HepG2 (cell line): Measurements from ENCODE around the gene TEC. TPM values are rescaled to one million over a fixed set of nuclear protein-coding genes. Genes with fewer than 3 reads are reported as not detected.

ENCODE experiments used
- ATAC-seq: fragments of 200-7000 bp; cut with Tn5 transposase; 3 replicates; pipeline ENCODE4 v1.9.1; 2020; ENCODE audit warnings: mild to moderate bottlenecking, moderate library complexity
- BruUV-seq: library from RNA; stranded (reverse); fragments of 400-500 nt; replicated peaks from 2 replicates; lab custom pipeline; 2021; lab: Mats Ljungman, UMichigan
- CTCF ChIA-PET: fragments of 300-600 bp; formaldehyde crosslinking; extraction: SDS; loops from one replicate; lab custom pipeline; 2021; ENCODE audit warnings: low total read pairs, inconsistent platforms, low intra/inter-chr PET ratio; lab: Yijun Ruan, JAX
- POLR2A ChIA-PET: fragments of 350-600 bp; sonication (Branson Sonifier 250); formaldehyde crosslinking; loops from one replicate; lab custom pipeline; 2020; ENCODE audit warnings: antibody characterized with exemption, inconsistent platforms; lab: Yijun Ruan, JAX
- DNase-seq: peaks from one replicate; pipeline ENCODE4 v3.0.0-alpha.2; 2015; ENCODE audit warnings: low spot score
- FAIRE-seq: peaks from 3 replicates; lab custom pipeline; 2011; peaks lifted over from hg19 to GRCh38; lab: Jason Lieb, UNC
- H2AFZ ChIP-seq: one replicate; pipeline ENCODE4 v1.6.1; 2011; ENCODE audit warnings: low read length, inconsistent platforms
- H3K27ac ChIP-seq: fragments of 300-600 bp; 3 replicates; pipeline ENCODE4 v1.8.0; 2011; ENCODE audit warnings: mixed run types, mild to moderate bottlenecking, mixed read lengths, low read length, inconsistent platforms; ENCODE audit not compliant: insufficient read depth; ENCODE audit errors: extremely low read length
- H3K27me3 ChIP-seq, 2 experiments: fragments of 200-600 bp in 1 of 2; 2 replicates in 1 of 2; 3 replicates in 1 of 2; pipeline versions ENCODE4 v1.6.0 to v1.8.0; 2011; ENCODE audit warnings: low read length in 2 of 2, mild to moderate bottlenecking in 2 of 2, moderate library complexity in 2 of 2, inconsistent platforms in 1 of 2; ENCODE audit not compliant: insufficient read depth in 2 of 2, control insufficient read depth in 1 of 2
- H3K36me3 ChIP-seq, 2 experiments: fragments of 200-600 bp in 1 of 2; replicated peaks in 1 of 2; 2 replicates in 1 of 2; 3 replicates in 1 of 2; pipeline versions ENCODE4 v1.5.1 to v1.8.0; 2011; ENCODE audit warnings: low read length in 2 of 2, inconsistent platforms in 1 of 2; ENCODE audit not compliant: insufficient read depth in 2 of 2, control insufficient read depth in 1 of 2
- H3K4me1 ChIP-seq: 2 replicates; pipeline ENCODE4 v1.5.1; 2012; ENCODE audit warnings: low read length, inconsistent platforms; ENCODE audit not compliant: insufficient read depth
- H3K4me2 ChIP-seq: 2 replicates; pipeline ENCODE4 v1.6.0; 2011; ENCODE audit warnings: low read depth, low read length, inconsistent platforms
- H3K4me3 ChIP-seq, 3 experiments: fragments of 200-600 bp in 1 of 3; sonication (generic), shearing (Covaris generic) in 1 of 3; replicated peaks in 1 of 3; 2 replicates each; pipeline ENCODE4 v1.5.1; 2011 to 2016; ENCODE audit warnings: low read length in 3 of 3, inconsistent platforms in 2 of 3, low read depth in 2 of 3, mild to moderate bottlenecking in 2 of 3, control low read depth in 1 of 3, mixed read lengths in 1 of 3; ENCODE audit not compliant: insufficient read depth in 1 of 3
- H3K79me2 ChIP-seq: one replicate; pipeline ENCODE4 v1.6.1; 2011; ENCODE audit warnings: low read length, inconsistent platforms; ENCODE audit not compliant: insufficient read depth
- H3K9ac ChIP-seq: 2 replicates; pipeline ENCODE4 v1.6.0; 2011; ENCODE audit warnings: mild to moderate bottlenecking, low read depth, low read length, inconsistent platforms; ENCODE audit not compliant: insufficient read depth
- H3K9me3 ChIP-seq: 2 replicates; pipeline ENCODE4 v1.5.1; 2012; ENCODE audit warnings: mild to moderate bottlenecking, low read length
- H4K20me1 ChIP-seq: 2 replicates; pipeline ENCODE4 v1.6.0; 2011; ENCODE audit warnings: inconsistent platforms, mild to moderate bottlenecking, low read length, moderate library complexity; ENCODE audit not compliant: insufficient read depth
- RBM39 ChIP-seq: fragments of 200-400 bp; formaldehyde crosslinking; IDR thresholded peaks from one replicate; pipeline ENCODE4 v1.6.1; 2018; ENCODE audit warnings: antibody characterized with exemption, mild to moderate bottlenecking, low read depth, low read length; ENCODE audit not compliant: poor library complexity, severe bottlenecking
- RFXANK ChIP-seq: IDR thresholded peaks from 2 replicates; pipeline ENCODE4 v1.6.1; 2016
- SMAD3 ChIP-seq: sonication (generic); formaldehyde crosslinking; IDR thresholded peaks from 2 replicates; pipeline ENCODE4 v1.4.0; 2020; ENCODE audit warnings: missing genetic modification reagents
- ZNF616 ChIP-seq: sonication (generic); formaldehyde crosslinking; IDR thresholded peaks from 2 replicates; pipeline ENCODE4 v1.5.0; 2020; ENCODE audit warnings: low read depth, mild to moderate bottlenecking, missing genetic modification reagents
- WGBS: methylation state at CpG from one replicate; pipeline ENCODE4 v1.1.6; 2017; ENCODE audit warnings: low lambda C conversion rate; 5-methylcytosine and 5-hydroxymethylcytosine counted together
- in situ Hi-C: cut with HindIII; loops from 2 replicates; pipeline ENCODE4 v1.10.0; 2017; ENCODE audit warnings: low pct_unique_long_range_greater_than_20kb; ENCODE audit not compliant: extremely low pct_ligation_motif_present
- intact Hi-C: fragments of 100-400 bp; cut with micrococcal nuclease; formaldehyde crosslinking; loops from one replicate; pipeline ENCODE4 v1.10.0; 2022; ENCODE audit not compliant: unreplicated experiment
- polyA plus RNA-seq, 8 experiments: library from polyadenylated mRNA; depleted of rRNA in 3 of 8; stranded (reverse) in 7 of 8; unstranded in 1 of 8; fragments of >200 nt; fragmentation: Illumina TruSeq in 4 of 8; extraction: Trizol in 4 of 8; gene quantifications; 2 replicates each; pipeline versions ENCODE4 v1.2.1 to v1.2.3, GENCODE V29; 2011 to 2016; ENCODE audit warnings: low read depth in 4 of 8, missing spikeins in 1 of 8, mixed read lengths in 1 of 8; ENCODE audit not compliant: insufficient read depth in 1 of 8
- total RNA-seq, 5 experiments: library from RNA; depleted of rRNA; stranded (reverse); fragments of >200 nt; fragmentation: Illumina TruSeq; extraction: Trizol; gene quantifications; 2 replicates each; pipeline ENCODE4 v1.2.3, GENCODE V29; 2016; ENCODE audit warnings: low read depth in 1 of 5
- TF ChIP-seq, protein P1 (sequence below): sonication (generic); formaldehyde crosslinking; IDR thresholded peaks from 2 replicates; pipeline ENCODE4 v1.9.0; 2022; ENCODE audit warnings: missing genetic modification reagents, mild to moderate bottlenecking, borderline replicate concordance
- TF ChIP-seq, protein P2 (sequence below): sonication (generic); formaldehyde crosslinking; IDR thresholded peaks from 2 replicates; pipeline ENCODE4 v1.4.0; 2020; ENCODE audit warnings: missing genetic modification reagents
- TF ChIP-seq, protein P3 (sequence below): sonication (generic); formaldehyde crosslinking; IDR thresholded peaks from 2 replicates; pipeline ENCODE4 v1.9.0; 2021; ENCODE audit warnings: missing genetic modification reagents, borderline replicate concordance
- TF ChIP-seq, protein P4 (sequence below): sonication (generic); formaldehyde crosslinking; IDR thresholded peaks from 2 replicates; pipeline ENCODE4 v1.8.0; 2022; ENCODE audit warnings: mild to moderate bottlenecking, missing genetic modification reagents; ENCODE audit not compliant: insufficient replicate concordance

TEC gene
- total and polyA plus RNA-seq, 2 of the 13 experiments (the other 11 are each of a cell fraction or from before 2014, with no cell fraction given): 0.05 to 0.20 TPM

DNA sequence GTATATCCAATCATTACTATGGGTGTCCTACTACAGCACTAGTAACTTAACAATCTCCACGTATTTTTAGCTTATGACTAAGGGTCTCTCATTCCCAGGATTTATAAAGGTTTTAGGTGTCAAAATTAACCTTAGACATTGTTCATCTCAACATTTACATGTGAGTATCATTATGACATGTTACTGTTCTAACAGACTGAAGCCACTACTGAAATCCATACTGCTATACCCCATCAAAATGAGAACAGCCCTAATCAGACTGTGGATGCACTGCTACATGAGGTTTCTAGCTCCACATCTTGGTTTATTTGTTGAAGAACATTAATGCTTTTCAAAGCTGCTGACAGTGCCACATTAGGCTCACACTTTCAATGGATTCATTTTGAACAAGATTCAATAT, 100.0 kb downstream of the TEC start:
- H4K20me1 ChIP-seq: no peaks in the 10 kb centered on the region
- no TSS peak for BruUV-seq
- no peaks in the 10 kb centered on the region for H3K9me3 ChIP-seq
- in situ Hi-C loops: no loop called here
- no peak for DNase-seq
- no peak overlapping the region for H3K27ac ChIP-seq
- no peaks in the 10 kb centered on the region for H3K36me3 ChIP-seq
- 0% methylated on average over 1 of the region's 1 CpG for WGBS
- no peak for FAIRE-seq
- ChIA-PET CTCF (no interaction called here), POLR2A (no interaction called here)
- TF ChIP-seq, protein P1, sequence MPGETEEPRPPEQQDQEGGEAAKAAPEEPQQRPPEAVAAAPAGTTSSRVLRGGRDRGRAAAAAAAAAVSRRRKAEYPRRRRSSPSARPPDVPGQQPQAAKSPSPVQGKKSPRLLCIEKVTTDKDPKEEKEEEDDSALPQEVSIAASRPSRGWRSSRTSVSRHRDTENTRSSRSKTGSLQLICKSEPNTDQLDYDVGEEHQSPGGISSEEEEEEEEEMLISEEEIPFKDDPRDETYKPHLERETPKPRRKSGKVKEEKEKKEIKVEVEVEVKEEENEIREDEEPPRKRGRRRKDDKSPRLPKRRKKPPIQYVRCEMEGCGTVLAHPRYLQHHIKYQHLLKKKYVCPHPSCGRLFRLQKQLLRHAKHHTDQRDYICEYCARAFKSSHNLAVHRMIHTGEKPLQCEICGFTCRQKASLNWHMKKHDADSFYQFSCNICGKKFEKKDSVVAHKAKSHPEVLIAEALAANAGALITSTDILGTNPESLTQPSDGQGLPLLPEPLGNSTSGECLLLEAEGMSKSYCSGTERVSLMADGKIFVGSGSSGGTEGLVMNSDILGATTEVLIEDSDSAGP: no peak
- TF ChIP-seq, protein P2, sequence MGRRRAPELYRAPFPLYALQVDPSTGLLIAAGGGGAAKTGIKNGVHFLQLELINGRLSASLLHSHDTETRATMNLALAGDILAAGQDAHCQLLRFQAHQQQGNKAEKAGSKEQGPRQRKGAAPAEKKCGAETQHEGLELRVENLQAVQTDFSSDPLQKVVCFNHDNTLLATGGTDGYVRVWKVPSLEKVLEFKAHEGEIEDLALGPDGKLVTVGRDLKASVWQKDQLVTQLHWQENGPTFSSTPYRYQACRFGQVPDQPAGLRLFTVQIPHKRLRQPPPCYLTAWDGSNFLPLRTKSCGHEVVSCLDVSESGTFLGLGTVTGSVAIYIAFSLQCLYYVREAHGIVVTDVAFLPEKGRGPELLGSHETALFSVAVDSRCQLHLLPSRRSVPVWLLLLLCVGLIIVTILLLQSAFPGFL (CRISPR knock-in tag): no peak
- TF ChIP-seq SMAD3 (CRISPR knock-in tag) (no peak), RBM39 (no peak), RFXANK (CRISPR knock-in tag) (no peak), ZNF616 (CRISPR knock-in tag) (no peak)
- TF ChIP-seq, protein P3, sequence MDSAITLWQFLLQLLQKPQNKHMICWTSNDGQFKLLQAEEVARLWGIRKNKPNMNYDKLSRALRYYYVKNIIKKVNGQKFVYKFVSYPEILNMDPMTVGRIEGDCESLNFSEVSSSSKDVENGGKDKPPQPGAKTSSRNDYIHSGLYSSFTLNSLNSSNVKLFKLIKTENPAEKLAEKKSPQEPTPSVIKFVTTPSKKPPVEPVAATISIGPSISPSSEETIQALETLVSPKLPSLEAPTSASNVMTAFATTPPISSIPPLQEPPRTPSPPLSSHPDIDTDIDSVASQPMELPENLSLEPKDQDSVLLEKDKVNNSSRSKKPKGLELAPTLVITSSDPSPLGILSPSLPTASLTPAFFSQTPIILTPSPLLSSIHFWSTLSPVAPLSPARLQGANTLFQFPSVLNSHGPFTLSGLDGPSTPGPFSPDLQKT (CRISPR knock-in tag): no peak
- TF ChIP-seq, protein P4, sequence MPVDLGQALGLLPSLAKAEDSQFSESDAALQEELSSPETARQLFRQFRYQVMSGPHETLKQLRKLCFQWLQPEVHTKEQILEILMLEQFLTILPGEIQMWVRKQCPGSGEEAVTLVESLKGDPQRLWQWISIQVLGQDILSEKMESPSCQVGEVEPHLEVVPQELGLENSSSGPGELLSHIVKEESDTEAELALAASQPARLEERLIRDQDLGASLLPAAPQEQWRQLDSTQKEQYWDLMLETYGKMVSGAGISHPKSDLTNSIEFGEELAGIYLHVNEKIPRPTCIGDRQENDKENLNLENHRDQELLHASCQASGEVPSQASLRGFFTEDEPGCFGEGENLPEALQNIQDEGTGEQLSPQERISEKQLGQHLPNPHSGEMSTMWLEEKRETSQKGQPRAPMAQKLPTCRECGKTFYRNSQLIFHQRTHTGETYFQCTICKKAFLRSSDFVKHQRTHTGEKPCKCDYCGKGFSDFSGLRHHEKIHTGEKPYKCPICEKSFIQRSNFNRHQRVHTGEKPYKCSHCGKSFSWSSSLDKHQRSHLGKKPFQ: no peak
- no peaks in the 10 kb centered on the region for H3K27me3 ChIP-seq
- no peak overlapping the region for H3K4me3 ChIP-seq
- H3K79me2 ChIP-seq: no peaks in the 10 kb centered on the region
- H3K9ac ChIP-seq: no peak overlapping the region
- H3K4me1 ChIP-seq: no peaks in the 10 kb centered on the region
- intact Hi-C loops: no loop called here
- ATAC-seq: no peak
- H2AFZ ChIP-seq: no peak overlapping the region
- no peak overlapping the region for H3K4me2 ChIP-seq
